GM19193 (cell line): Measurements from ENCODE around the gene TUBA1C.
A peak's percentile ranks its signal among the peaks of the same experiment; 100 is the strongest.

Experiments used
- POLR2A ChIP-seq: IDR thresholded peaks from 4 replicates; pipeline ENCODE4 v1.6.1; 2011; ENCODE audit not compliant: insufficient read depth, insufficient read length; ENCODE audit errors: extremely low read depth

Gene TUBA1C

DNA sequence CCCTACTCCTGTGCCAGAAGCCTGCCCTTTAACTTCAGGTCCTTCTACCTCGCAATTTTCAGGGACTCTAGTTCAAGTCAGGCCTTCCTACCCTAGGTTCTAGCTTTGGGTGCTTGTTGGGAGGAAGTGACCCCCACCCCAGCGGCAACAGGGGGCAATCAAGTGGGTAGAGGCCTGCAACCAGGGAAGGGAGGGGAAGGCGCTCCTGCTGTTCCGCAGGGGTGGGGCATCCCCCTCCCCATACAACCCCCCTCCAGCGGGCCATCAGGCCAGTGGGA, 29.9 kb downstream of the TUBA1C start:
- TF ChIP-seq POLR2A = no peak

DNA sequence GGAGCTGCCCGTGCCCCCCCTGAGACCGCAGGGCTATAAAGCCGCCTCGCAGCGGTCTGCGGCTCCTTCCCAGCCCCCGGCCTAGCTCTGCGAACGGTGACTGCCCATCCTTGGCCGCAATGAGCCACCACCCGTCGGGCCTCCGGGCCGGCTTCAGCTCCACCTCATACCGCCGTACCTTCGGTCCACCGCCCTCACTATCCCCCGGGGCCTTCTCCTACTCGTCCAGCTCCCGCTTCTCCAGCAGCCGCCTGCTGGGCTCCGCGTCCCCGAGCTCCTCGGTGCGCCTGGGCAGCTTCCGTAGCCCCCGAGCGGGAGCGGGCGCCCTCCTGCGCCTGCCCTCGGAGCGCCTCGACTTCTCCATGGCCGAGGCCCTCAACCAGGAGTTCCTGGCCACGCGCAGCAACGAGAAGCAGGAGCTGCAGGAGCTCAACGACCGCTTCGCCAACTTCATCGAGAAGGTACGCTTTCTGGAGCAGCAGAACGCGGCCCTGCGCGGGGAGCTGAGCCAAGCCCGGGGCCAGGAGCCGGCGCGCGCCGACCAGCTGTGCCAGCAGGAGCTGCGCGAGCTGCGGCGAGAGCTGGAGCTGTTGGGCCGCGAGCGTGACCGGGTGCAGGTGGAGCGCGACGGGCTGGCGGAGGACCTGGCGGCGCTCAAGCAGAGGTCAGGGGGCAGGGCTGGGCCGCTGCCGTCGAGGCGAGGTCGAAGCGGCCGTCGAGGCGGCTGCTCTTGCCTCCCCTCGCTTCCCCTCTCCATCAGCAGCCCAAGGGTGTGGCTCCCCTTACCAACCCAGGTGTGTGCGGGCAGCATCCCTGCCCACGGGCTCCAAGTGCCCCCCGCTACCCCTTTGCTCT, 30.4 kb downstream of the TUBA1C start, which contains the start of gene PRPH:
Gene PRPH, plus strand, starts transcription at position 66 of the 855 bp plus-strand sequence. Its CDS starts 54 bp downstream, at position 120.
- no peak for TF ChIP-seq POLR2A

DNA sequence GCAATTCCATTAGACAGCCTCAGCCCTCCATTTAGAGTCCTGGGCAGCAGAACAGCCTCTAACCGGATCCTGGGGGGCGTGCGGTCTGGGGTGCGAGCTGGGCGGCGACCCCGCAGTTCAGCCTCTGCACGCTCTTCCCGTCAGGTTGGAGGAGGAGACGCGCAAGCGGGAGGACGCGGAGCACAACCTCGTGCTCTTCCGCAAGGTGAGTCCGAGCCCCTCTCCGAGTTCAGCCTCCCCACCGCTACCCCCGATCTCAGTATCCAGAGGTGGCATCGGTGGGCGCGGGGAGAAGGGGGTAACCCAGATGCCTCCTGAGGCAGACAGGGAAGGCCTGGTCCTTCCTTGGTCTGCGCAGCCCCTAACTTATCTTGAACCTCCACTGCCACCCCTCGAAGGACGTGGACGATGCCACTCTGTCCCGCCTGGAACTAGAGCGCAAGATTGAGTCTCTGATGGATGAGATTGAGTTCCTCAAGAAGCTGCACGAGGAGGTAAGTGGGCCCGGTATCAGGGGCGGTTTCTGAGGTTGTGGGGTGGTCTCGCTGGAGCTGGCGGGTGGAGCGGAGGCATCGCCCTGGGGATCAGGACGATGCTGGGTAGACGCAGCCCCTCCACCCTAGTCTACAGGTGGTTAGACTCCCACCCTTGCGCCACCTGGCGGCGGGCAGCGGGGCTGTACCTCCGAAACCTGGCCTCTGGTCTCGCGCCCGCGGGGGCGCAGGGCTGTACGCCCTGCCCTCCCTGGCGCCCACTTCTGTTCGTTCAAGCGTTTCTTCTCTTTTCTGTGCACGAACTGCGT, 31.4 kb downstream of the TUBA1C start:
- no peak for TF ChIP-seq POLR2A

DNA sequence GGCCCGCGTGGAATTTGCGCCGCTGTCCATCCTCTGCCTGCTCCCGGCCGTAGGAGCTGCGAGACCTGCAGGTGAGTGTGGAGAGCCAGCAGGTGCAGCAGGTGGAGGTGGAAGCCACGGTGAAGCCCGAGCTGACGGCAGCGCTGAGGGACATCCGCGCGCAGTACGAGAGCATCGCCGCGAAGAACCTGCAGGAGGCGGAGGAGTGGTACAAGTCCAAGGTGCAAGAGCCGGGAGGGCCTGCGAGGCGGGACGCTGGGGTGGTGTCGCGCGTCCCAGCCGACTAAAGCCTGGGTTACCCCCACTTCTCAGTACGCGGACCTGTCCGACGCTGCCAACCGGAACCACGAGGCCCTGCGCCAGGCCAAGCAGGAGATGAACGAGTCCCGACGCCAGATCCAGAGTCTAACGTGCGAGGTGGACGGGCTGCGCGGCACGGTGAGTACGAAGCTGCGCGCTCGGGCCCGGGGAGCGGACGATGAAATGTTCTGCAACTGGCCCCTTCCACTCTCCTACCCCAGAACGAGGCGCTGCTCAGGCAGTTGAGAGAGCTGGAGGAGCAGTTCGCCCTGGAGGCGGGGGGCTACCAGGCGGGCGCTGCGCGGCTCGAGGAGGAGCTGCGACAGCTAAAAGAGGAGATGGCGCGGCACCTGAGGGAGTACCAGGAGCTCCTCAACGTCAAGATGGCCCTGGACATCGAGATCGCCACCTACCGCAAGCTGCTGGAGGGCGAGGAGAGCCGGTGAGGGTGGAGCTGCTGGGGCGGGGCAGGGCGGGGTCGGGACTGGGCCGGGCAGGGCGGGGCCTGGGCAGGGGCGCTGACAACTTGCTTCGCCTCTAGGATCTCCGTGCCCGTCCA, 32.2 kb downstream of the TUBA1C start:
- TF ChIP-seq POLR2A = no peak

DNA sequence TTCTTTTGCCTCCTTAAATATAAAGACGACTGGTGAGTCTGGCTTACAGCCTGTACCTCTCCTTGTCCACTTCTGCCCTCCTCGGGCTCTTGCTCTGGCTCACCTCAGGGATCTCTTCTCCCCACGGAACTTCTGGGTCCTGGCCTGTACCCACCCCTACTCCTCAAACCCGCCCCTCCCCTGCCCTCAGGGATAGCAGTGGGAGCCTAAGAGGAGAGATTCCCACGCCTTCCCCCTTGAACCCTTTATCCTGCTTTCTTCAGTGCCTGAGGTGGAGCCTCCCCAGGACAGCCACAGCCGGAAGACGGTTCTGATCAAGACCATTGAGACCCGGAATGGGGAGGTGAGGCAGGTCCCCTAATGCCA, 32.8 kb downstream of the TUBA1C start:
- TF ChIP-seq POLR2A = no peak

DNA sequence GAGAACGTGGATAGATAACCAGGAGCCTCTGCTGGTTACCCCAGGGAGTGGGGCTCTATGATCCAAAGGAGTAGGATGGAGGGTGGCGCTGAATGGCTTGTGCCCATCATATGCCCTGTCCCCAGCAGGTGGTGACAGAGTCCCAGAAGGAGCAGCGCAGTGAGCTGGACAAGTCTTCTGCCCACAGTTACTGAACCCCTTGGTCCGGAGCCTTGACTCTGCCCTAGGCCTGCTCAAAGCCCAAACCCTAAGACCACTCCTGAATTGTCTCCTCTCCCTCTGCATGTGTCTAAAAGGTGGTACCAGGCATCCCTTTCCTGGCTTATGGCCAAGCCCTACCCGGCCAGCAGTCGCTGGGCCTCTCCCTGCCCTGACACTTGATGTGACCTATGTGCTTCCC, 33.3 kb downstream of the TUBA1C start:
- TF ChIP-seq POLR2A = no peak

DNA sequence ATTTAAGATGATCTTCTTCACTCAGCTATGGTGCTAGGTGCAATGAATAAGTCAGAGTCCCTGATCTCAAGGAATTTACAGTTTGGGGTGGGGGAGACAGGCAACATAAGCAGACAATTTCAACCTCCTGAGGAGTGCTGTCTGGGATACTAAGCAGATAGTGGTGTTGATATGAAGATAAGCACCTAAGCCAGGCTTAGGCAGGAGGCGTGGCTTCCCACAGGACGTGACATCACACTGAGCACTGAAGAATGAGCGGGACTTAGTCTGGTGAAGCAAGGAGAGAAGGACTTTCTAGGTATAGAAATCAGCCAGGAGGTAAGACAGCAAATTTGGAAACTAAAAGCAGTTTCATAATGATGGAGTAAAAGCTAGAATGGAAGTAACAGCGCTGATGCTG, 36.9 kb downstream of the TUBA1C start:
- TF ChIP-seq POLR2A = no peak

DNA sequence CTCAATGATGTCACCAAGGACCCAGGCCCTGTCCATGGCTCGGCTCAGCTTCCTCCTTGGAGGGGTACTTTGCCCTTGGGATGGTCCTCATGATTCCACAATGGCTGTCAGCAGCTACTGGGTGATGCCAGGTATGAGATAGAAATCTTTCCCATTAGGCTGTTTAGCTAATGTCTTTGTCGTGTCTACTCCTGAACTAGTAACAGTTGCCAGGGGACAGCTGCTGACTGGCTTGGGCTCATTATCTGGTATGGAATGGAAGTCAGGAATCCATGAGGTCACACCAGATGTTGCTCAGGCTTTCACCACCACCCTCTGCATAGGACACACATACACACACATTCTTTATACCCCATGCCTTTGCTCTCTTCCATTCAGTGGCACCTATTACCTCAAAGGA, 39.3 kb downstream of the TUBA1C start:
- TF ChIP-seq POLR2A = no peak

DNA sequence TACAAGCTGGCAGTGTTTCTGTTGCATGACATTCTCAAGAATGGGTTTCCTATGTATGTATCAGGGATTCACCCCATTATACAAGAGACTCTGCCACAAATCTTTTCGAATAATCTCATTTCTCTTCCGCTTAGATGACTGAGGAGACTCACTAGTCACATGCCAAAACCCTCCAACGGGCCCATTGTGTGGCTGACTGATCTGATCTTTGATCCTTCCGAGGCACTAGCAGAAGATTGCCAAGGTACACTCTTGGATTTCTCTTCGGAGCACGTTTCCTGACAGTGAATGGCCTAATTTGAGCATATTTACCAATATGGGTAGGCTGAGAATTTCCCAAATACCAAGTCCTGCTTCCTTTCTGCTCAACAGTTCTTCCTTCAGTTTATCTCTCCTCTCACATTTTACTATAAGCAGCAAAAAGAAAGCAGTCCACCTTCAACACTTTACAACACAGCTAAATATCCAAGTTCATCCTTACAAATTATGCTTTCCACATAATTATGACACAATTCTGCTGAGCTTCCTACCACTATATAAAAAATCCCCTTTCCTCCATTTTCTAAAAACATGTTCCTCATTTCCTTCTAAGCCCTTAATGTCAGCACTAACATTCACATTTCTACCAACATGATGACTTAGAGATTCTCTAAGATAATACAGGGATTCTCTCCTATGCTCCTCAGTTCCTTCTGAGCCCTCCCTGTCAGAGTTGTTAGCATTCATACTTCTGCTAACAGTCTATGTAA, 41.1 kb downstream of the TUBA1C start:
- no peak for TF ChIP-seq POLR2A

DNA sequence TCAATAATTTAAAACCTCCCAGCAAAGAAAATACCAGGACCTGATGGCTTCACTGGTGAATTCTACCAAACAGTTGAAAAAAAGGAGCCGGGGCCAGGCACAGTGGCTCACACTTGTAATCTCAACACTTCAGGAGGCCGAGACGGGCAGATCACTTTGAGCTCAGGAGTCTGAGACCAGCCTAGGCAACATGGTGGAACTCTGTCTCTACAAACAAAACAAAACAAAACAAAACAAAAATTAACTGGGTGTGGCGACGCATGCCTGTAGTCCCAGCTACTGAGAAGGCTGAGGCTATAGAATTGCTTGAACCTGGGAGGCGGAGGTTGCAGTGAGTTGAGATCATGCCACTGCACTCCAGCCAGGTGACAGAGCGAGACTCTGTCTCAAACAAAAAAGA, 44.5 kb downstream of the TUBA1C start:
- TF ChIP-seq POLR2A = no peak

DNA sequence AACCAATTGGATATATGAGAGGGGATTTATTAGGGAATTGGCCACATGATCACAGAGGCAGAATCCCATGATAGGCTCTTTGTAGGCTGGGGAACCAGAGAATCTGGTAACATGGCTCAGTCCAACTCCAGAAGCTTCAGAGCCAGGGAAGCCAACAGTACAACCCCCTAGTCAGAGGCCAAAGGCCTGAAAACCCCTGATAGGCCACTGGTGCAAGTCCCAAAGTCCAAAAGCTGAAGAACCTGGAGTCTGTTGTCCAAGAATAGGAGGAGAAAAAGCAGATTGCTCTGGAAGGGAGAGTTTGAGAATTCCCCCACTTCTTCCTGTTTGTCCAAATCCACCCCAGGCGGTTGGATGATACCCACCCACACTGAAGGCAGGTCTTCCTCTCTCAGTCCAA, 49.9 kb downstream of the TUBA1C start:
- TF ChIP-seq POLR2A = no peak

DNA sequence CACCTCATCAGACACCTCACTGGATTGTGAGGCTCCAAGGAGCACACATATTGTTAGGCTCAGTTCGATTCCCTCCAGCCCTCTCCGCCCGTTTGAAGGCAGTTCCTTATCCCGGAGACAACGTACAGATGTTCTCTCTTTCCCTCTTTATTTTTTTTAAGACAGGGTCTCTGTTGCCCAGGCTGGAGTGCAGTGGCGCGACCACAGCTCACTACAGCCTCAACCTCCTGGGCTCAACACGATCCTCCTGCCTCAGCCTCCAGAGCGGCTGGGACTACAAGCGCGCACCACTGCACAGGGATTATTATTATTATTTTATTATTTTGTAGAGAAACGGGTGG, 57.5 kb downstream of the TUBA1C start:
- TF ChIP-seq POLR2A = no peak

DNA sequence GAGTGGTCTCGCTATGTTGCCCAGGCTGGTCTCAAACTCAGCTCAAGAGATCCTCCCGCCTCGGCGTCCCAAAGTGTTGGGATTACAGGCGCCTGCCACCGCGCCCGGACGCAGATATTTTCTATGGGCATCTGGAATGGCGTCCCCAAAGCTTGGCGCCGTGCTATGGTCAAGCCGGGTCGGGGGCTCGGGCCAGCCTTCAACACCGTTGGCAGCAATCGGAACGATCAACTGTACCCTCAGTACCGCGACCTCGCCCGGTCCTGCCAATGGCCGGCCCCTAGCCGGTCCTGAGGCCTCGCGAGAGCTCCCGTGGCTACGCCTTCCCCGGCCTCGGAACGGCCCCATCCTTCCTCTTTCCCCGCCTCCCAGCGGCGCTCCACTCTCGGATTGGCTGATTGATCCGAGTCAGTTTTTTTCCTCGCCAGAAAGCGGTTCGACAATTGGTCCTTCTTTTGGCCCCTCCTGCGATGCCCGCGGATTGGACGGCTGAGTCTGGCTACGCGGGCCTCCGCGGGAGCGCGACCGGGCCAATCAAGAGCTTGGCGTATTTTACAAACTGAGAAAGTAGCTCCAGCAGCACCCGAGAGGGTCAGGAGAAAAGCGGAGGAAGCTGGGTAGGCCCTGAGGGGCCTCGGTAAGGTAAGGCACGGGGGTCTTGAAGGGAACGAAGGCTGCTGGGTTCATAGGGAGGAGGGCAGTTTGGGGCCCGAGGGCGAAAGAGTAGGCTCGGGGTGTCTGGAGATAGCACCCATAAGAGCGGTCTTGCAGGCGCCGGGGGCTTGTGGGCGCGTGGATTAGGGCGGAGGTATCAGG, 58.0 kb downstream of the TUBA1C start, which contains the start of gene TROAP:
Gene TROAP, plus strand, starts transcription at position 548 of the 816 bp plus-strand sequence. CDS start 354 bp downstream, outside the sequence.
- peak; percentile 90 for TF ChIP-seq POLR2A
